ENCODE measurements around the gene FXN. TPM values are rescaled to one million over a fixed set of nuclear protein-coding genes. Genes with fewer than 3 reads are reported as not detected.
A peak's percentile ranks its signal among the peaks of the same experiment; 100 is the strongest.

Gene FXN
- total and polyA plus RNA-seq, 11 donors = 14.8 to 40.2 (median 24.1) TPM

DNA sequence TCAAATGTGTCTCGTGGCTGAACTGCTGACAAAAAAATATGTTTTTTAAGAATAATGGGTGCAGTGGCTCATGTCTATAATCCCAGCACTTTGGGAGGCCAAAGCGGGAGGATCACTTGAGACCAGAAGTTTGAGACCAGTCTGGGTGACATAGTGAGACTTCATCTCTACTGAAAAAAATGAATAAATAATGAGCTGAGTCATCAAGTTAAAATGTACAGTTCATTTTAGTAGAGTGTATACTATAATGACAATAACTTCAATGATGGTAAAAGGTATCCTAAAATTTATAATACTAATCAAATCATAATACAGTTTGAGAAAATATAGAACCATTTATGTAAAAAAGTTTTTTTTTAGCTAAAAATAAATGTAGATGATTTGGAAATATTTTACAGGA is 100.6 kb downstream of the FXN start:
- Histone ChIP-seq H3K27me3 (no peaks in the 10 kb centered on the region), H3K4me3 (no peak overlapping the region), H3K36me3 (peaks cover 0 to 2% (median 0%) of the 10 kb centered on the region in 9 donors), H3K4me1 (peaks cover 1 to 65% (median 27%) of the 10 kb centered on the region in 12 donors), H3K27ac (peak overlapping the region in 9 of 12 donors; percentile 25 to 73 (median 54)), H3K9me3 (no peaks in the 10 kb centered on the region)
- 86 to 95% (median 91%) methylated on average over 2 of the region's 2 CpGs for WGBS, 4 donors
- no peak for TF ChIP-seq POLR2A (IDR thresholded peaks at IDR 0.05)
- TF ChIP-seq, protein P1, sequence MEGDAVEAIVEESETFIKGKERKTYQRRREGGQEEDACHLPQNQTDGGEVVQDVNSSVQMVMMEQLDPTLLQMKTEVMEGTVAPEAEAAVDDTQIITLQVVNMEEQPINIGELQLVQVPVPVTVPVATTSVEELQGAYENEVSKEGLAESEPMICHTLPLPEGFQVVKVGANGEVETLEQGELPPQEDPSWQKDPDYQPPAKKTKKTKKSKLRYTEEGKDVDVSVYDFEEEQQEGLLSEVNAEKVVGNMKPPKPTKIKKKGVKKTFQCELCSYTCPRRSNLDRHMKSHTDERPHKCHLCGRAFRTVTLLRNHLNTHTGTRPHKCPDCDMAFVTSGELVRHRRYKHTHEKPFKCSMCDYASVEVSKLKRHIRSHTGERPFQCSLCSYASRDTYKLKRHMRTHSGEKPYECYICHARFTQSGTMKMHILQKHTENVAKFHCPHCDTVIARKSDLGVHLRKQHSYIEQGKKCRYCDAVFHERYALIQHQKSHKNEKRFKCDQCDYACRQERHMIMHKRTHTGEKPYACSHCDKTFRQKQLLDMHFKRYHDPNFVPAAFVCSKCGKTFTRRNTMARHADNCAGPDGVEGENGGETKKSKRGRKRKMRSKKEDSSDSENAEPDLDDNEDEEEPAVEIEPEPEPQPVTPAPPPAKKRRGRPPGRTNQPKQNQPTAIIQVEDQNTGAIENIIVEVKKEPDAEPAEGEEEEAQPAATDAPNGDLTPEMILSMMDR (IDR thresholded peaks at IDR 0.05) = no peak
- DNase-seq (no peak), ATAC-seq (no peak)
- intact Hi-C loops (cut with DNase I) = loop anchor here in 3 of 10 donors (5.0 to 10.0 kb wide), 3 partner anchors 51 to 64 kb away; no protein-coding TSS in a partner anchor

DNA sequence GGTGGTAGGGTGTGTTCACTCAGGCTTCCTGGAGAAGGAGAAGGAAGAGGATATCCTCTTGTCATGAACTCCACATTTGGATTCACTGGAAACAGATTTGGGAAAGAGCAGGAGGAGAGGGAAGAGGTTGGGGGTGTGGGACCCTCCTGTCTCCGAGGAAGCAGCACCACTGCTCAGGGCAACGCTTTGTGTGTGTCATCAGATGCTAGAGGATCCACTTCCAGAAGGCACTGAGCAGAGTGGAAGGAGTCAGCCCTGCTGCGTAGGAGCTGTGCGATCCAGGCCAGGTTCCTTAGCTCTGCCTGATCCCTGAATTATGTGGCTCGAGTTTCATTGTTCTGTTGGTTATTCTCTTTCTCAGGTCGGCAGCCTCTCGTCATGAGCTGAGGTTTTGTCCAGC is 101.2 kb downstream of the FXN start:
- peaks cover 0 to 65% (median 23%) of the 10 kb centered on the region in 12 donors for H3K4me1 ChIP-seq

DNA sequence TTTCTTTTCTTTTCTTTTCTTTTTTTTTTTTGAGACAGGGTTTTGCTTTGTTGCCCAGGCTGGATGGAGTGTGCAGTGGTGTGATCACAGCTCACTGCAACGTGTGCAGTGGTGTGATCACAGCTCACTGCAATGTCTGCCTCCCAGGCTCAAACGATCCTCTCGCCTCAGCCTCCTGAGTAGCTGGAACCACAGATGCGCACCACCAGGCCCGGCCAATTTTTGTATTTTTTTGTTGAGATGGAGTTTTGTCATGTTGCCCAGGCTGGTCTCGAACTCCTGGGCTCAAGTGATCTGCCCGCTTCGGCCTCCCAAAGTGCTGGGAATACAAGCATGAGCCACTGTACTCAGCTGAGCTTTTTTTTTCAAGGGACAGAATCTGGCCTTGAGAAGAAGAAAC is 101.8 kb downstream of the FXN start:
- Histone ChIP-seq H3K27me3 (no peaks in the 10 kb centered on the region), H3K27ac (peak overlapping the region in 5 of 12 donors; percentile 13 to 73 (median 54)), H3K36me3 (peaks cover 0 to 2% (median 0%) of the 10 kb centered on the region in 9 donors), H3K9me3 (no peaks in the 10 kb centered on the region), H3K4me1 (peaks cover 0 to 65% (median 21%) of the 10 kb centered on the region in 12 donors), H3K4me3 (no peak overlapping the region)
- peak in 1 of 5 donors; percentile 9 for DNase-seq
- TF ChIP-seq, protein P1 (IDR thresholded peaks at IDR 0.05) = no peak
- TF ChIP-seq POLR2A (IDR thresholded peaks at IDR 0.05) = no peak
- no peak for ATAC-seq
- intact Hi-C loops (cut with DNase I) = loop anchor here in 3 of 10 donors (5.0 to 10.0 kb wide), 3 partner anchors 53 to 65 kb away; no protein-coding TSS in a partner anchor
- 93 to 97% (median 95%) methylated on average over 8 of the region's 8 CpGs for WGBS, 4 donors

More for the DNA sequence above, 101.2 kb downstream of the FXN start:
- peak in 1 of 5 donors; percentile 34 for DNase-seq
- peak in 2 of 4 donors; percentile 12 to 61 for ATAC-seq
- Histone ChIP-seq H3K27me3 (no peaks in the 10 kb centered on the region), H3K36me3 (peaks cover 0 to 2% (median 0%) of the 10 kb centered on the region in 9 donors), H3K27ac (peak overlapping the region in 10 of 12 donors; percentile 25 to 73 (median 53)), H3K9me3 (no peaks in the 10 kb centered on the region), H3K4me3 (no peak overlapping the region)
- 56 to 69% (median 62%) methylated on average over 7 of the region's 7 CpGs for WGBS, 4 donors
- TF ChIP-seq, protein P1 (IDR thresholded peaks at IDR 0.05) = no peak
- no peak for TF ChIP-seq POLR2A (IDR thresholded peaks at IDR 0.05)
- intact Hi-C loops (cut with DNase I) = loop anchor here in 3 of 10 donors (5.0 to 10.0 kb wide), 3 partner anchors 52 to 64 kb away; no protein-coding TSS in a partner anchor

DNA sequence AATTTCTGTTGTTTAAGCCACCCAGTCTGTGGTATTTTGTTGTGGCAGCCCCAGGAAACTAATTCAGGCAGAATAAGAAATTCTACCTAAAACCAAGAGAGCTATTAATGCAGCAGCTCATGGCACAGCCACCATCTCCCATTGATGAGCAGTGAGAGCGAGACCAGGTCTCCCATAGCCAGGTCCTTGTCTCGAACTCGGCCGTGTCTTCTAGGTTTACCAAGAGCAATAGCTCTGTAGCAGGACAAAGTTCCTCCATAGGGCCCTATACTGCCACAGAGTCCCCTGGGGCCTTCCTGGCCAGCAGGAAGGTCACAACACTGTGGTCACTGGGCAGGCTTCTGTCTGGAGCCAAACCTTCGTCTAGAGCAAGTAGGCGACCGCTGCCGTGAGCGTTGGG is 104.0 kb downstream of the FXN start:
- peaks cover 0 to 2% (median 0%) of the 10 kb centered on the region in 9 donors for H3K36me3 ChIP-seq
- ATAC-seq = peak in 2 of 4 donors; percentile 13 to 21
- WGBS, 4 donors = 72 to 90% (median 84%) methylated on average over 9 of the region's 9 CpGs

More for the DNA sequence above, 104.0 kb downstream of the FXN start:
- intact Hi-C loops (cut with DNase I) = loop anchor here in 3 of 10 donors (5.0 to 10.0 kb wide), 3 partner anchors 55 to 67 kb away; no protein-coding TSS in a partner anchor
- Histone ChIP-seq H3K27me3 (no peaks in the 10 kb centered on the region), H3K27ac (peak overlapping the region in 10 of 12 donors; percentile 18 to 73 (median 66)), H3K4me3 (no peak overlapping the region), H3K9me3 (no peaks in the 10 kb centered on the region), H3K4me1 (peaks cover 0 to 64% (median 20%) of the 10 kb centered on the region in 12 donors)
- TF ChIP-seq POLR2A (IDR thresholded peaks at IDR 0.05) = no peak
- TF ChIP-seq, protein P1 (IDR thresholded peaks at IDR 0.05) = no peak
- DNase-seq = peak in 2 of 5 donors; percentile 14 to 22
